Vagina (tissue), 2 donors: Measurements from ENCODE around the gene FAAP24.
"Not testable (repeated sequence)": the region's sequence is repeated elsewhere in the genome, so short reads cannot be mapped to it uniquely, and the experiment has no call there.

Experiments
- CTCF ChIP-seq, 3 experiments: fragments of 450-650 bp in 2 of 3; fragments of 200-600 bp in 1 of 3; sonication (generic) in 1 of 3; IDR thresholded peaks; one replicate each; pipeline ENCODE4 v1.5.1; 2017 to 2019; ENCODE audit warnings: antibody characterized with exemption in 3 of 3, mild to moderate bottlenecking in 2 of 3, moderate library complexity in 2 of 3
- POLR2A ChIP-seq, 2 donors: fragments of 450-650 bp; IDR thresholded peaks; one replicate each; pipeline ENCODE4 v1.6.1; 2017; ENCODE audit warnings: antibody characterized with exemption in 2 of 2, mild to moderate bottlenecking in 2 of 2, moderate library complexity in 2 of 2

GRCh38 chr19:33010891-33011290, 38.8 kb downstream of the FAAP24 start:
- not testable (repeated sequence) for TF ChIP-seq POLR2A, CTCF (IDR thresholded peaks at IDR 0.05)
